Measurements from ENCODE around the gene ATXN7L3B.

GRCh38 chr12:74490390-74491064 is 47.1 kb upstream of the ATXN7L3B start:
- TF ChIP-seq, protein P1, sequence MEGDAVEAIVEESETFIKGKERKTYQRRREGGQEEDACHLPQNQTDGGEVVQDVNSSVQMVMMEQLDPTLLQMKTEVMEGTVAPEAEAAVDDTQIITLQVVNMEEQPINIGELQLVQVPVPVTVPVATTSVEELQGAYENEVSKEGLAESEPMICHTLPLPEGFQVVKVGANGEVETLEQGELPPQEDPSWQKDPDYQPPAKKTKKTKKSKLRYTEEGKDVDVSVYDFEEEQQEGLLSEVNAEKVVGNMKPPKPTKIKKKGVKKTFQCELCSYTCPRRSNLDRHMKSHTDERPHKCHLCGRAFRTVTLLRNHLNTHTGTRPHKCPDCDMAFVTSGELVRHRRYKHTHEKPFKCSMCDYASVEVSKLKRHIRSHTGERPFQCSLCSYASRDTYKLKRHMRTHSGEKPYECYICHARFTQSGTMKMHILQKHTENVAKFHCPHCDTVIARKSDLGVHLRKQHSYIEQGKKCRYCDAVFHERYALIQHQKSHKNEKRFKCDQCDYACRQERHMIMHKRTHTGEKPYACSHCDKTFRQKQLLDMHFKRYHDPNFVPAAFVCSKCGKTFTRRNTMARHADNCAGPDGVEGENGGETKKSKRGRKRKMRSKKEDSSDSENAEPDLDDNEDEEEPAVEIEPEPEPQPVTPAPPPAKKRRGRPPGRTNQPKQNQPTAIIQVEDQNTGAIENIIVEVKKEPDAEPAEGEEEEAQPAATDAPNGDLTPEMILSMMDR (IDR thresholded peaks at IDR 0.05), result no peak
- TF ChIP-seq EZH2 (IDR thresholded peaks at IDR 0.05) (no peak), EZH2phosphoT487 (IDR thresholded peaks at IDR 0.05) (no peak)

All from neural progenitor cell (in vitro differentiated cells).